IMR-90 (cell line): ENCODE measurements around the gene ABHD17A. TPM values are rescaled to one million over a fixed set of nuclear protein-coding genes. Genes with fewer than 3 reads are reported as not detected.

Experiments used
- ATAC-seq: fragments of 200-7000 bp; cut with Tn5 transposase; 2 replicates; pipeline ENCODE4 v1.9.1; 2020; ENCODE audit warnings: low read depth, mild to moderate bottlenecking, moderate library complexity
- BruUV-seq: library from RNA; stranded (reverse); fragments of 400-500 nt; replicated peaks from 2 replicates; lab custom pipeline; 2021; lab: Mats Ljungman, UMichigan
- CTCF ChIA-PET: fragments of 300-600 bp; formaldehyde crosslinking; extraction: SDS; loops from one replicate; lab custom pipeline; 2021; ENCODE audit warnings: antibody characterized with exemption; lab: Yijun Ruan, JAX
- POLR2A ChIA-PET: fragments of 300-600 bp; sonication (Branson Sonifier 250); formaldehyde crosslinking; loops from one replicate; lab custom pipeline; 2022; ENCODE audit warnings: antibody characterized with exemption; ENCODE audit not compliant: unreplicated experiment; lab: Charles Lee
- DNase-seq: peaks from one replicate; pipeline ENCODE4 v3.0.0; 2013
- H2AFZ ChIP-seq: replicated peaks from 2 replicates; pipeline ENCODE3; 2013; ENCODE audit warnings: low read length, mild to moderate bottlenecking; ENCODE audit not compliant: poor library complexity
- H2AK5ac ChIP-seq: 2 replicates; pipeline ENCODE4 v1.6.1; 2013; ENCODE audit warnings: low read depth, low read length, inconsistent platforms
- H2AK9ac ChIP-seq: replicated peaks from 2 replicates; pipeline ENCODE3; 2013; ENCODE audit warnings: mild to moderate bottlenecking, low read depth, low read length, moderate library complexity; ENCODE audit not compliant: poor library complexity
- H2BK120ac ChIP-seq: 2 replicates; pipeline ENCODE4 v1.6.1; 2013; ENCODE audit warnings: low read depth, low read length, inconsistent platforms
- H2BK15ac ChIP-seq: 3 replicates; pipeline ENCODE4 v1.6.1; 2013; ENCODE audit warnings: low read depth, low read length, inconsistent platforms
- H2BK20ac ChIP-seq: 2 replicates; pipeline ENCODE4 v1.6.1; 2013; ENCODE audit warnings: low read depth, mild to moderate bottlenecking, inconsistent platforms, low read length, moderate library complexity
- H2BK5ac ChIP-seq: 2 replicates; pipeline ENCODE4 v1.6.1; 2013; ENCODE audit warnings: mild to moderate bottlenecking, low read depth, low read length, inconsistent platforms; ENCODE audit not compliant: poor library complexity, severe bottlenecking
- H3K14ac ChIP-seq: replicated peaks from 2 replicates; pipeline ENCODE4 v1.6.1; 2013; ENCODE audit warnings: low read depth, low read length, inconsistent platforms
- H3K18ac ChIP-seq: 2 replicates; pipeline ENCODE4 v1.6.1; 2013; ENCODE audit warnings: low read depth, low read length, control low read depth
- H3K23ac ChIP-seq: 2 replicates; pipeline ENCODE4 v1.6.1; 2013; ENCODE audit warnings: low read depth, low read length, inconsistent platforms
- H3K27ac ChIP-seq: 2 replicates; pipeline ENCODE4 v1.5.1; 2013; ENCODE audit warnings: mild to moderate bottlenecking, control low read depth, low read length; ENCODE audit not compliant: insufficient read depth
- H3K27me3 ChIP-seq: 2 replicates; pipeline ENCODE4 v1.6.1; 2013; ENCODE audit warnings: low read length; ENCODE audit not compliant: control insufficient read depth, insufficient read depth
- H3K36me3 ChIP-seq: 2 replicates; pipeline ENCODE4 v1.6.1; 2013; ENCODE audit warnings: low read length, mixed read lengths; ENCODE audit not compliant: control insufficient read depth, insufficient read depth
- H3K4ac ChIP-seq: 2 replicates; pipeline ENCODE4 v1.6.1; 2013; ENCODE audit warnings: low read depth, low read length, inconsistent platforms
- H3K4me1 ChIP-seq: 2 replicates; pipeline ENCODE4 v1.6.1; 2013; ENCODE audit warnings: low read length, mixed read lengths; ENCODE audit not compliant: control insufficient read depth, insufficient read depth
- H3K4me2 ChIP-seq: 2 replicates; pipeline ENCODE4 v1.6.1; 2013; ENCODE audit warnings: low read depth, mild to moderate bottlenecking, control low read depth, low read length, moderate library complexity
- H3K4me3 ChIP-seq: 2 replicates; pipeline ENCODE4 v1.5.1; 2013; ENCODE audit warnings: low read depth, mild to moderate bottlenecking, control low read depth, low read length, moderate library complexity; ENCODE audit not compliant: insufficient read depth
- H3K56ac ChIP-seq: 2 replicates; pipeline ENCODE4 v1.6.1; 2013; ENCODE audit warnings: low read length, inconsistent platforms; ENCODE audit not compliant: insufficient read depth; ENCODE audit errors: extremely low read depth
- H3K79me1 ChIP-seq, 2 experiments: 2 replicates each; pipeline ENCODE4 v1.6.1; 2013; ENCODE audit warnings: low read length in 2 of 2, inconsistent platforms in 1 of 2, low read depth in 1 of 2
- H3K9ac ChIP-seq: 2 replicates; pipeline ENCODE4 v1.6.1; 2013; ENCODE audit warnings: low read depth, low read length, control low read depth
- H3K9me1 ChIP-seq: 2 replicates; pipeline ENCODE4 v1.6.1; 2013; ENCODE audit warnings: low read length, inconsistent platforms; ENCODE audit not compliant: insufficient read depth
- H3K9me3 ChIP-seq: 2 replicates; pipeline ENCODE4 v1.6.1; 2013; ENCODE audit warnings: low read length; ENCODE audit not compliant: control insufficient read depth, insufficient read depth
- H4K20me1 ChIP-seq: 2 replicates; pipeline ENCODE4 v1.6.1; 2013; ENCODE audit warnings: low read length, inconsistent platforms; ENCODE audit not compliant: insufficient read depth
- H4K5ac ChIP-seq: 2 replicates; pipeline ENCODE4 v1.6.1; 2013; ENCODE audit warnings: mild to moderate bottlenecking, low read depth, low read length, control low read depth
- H4K8ac ChIP-seq, 2 experiments: 2 replicates each; pipeline ENCODE4 v1.6.1; 2013; ENCODE audit warnings: low read depth in 2 of 2, low read length in 2 of 2, control low read depth in 1 of 2, inconsistent platforms in 1 of 2
- H4K91ac ChIP-seq: 2 replicates; pipeline ENCODE4 v1.6.1; 2013; ENCODE audit warnings: low read depth, low read length, inconsistent platforms; ENCODE audit not compliant: insufficient read depth
- BHLHE40 ChIP-seq: fragments of 150-350 bp; IDR thresholded peaks from 2 replicates; pipeline ENCODE4 v1.6.1; 2016; ENCODE audit warnings: mild to moderate bottlenecking, low read depth, low read length
- CHD1 ChIP-seq: IDR thresholded peaks from 2 replicates; pipeline ENCODE4 v1.6.1; 2012; ENCODE audit warnings: low read depth, low read length, improper control_type of control experiment
- MXI1 ChIP-seq: IDR thresholded peaks from 2 replicates; pipeline ENCODE4 v1.6.1; 2012; ENCODE audit warnings: low read depth, mild to moderate bottlenecking, low read length, moderate library complexity, borderline replicate concordance
- POLR2A ChIP-seq: IDR thresholded peaks from 2 replicates; pipeline ENCODE4 v1.6.1; 2012; ENCODE audit warnings: mild to moderate bottlenecking, low read depth, low read length
- RAD21 ChIP-seq: IDR thresholded peaks from 2 replicates; pipeline ENCODE4 v1.6.1; 2012; ENCODE audit warnings: low read length, improper control_type of control experiment
- WGBS, 2 experiments: methylation state at CpG; one replicate each; pipeline versions ENCODE4 v1.1.5 to v1.1.7; 2013; ENCODE audit warnings: missing lambda C conversion rate in 2 of 2; ENCODE audit not compliant: insufficient read length in 1 of 2; ENCODE audit errors: extremely low coverage in 2 of 2; 5-methylcytosine and 5-hydroxymethylcytosine counted together
- dilution Hi-C: fragments of 300-500 bp; cut with HindIII; formaldehyde crosslinking; loops from one replicate; pipeline ENCODE4 v1.14.3; 2018; ENCODE audit warnings: low sequenced_read_pairs; ENCODE audit not compliant: unreplicated experiment
- in situ Hi-C: fragments of 300-500 bp; cut with MboI; formaldehyde crosslinking; loops from 3 replicates; pipeline ENCODE4 v1.14.3; 2019; ENCODE audit warnings: low sequenced_read_pairs, inconsistent platforms, mixed read lengths
- intact Hi-C: fragments of 100-400 bp; cut with micrococcal nuclease; formaldehyde crosslinking; loops from 2 replicates; pipeline ENCODE4 v1.10.0; 2022
- polyA plus RNA-seq, 3 experiments: library from polyadenylated mRNA; depleted of rRNA; stranded (reverse); fragments of >200 nt; gene quantifications; 2 replicates each; pipeline ENCODE4 v1.2.3, GENCODE V29; 2012; ENCODE audit warnings: low replicate concordance in 1 of 3
- total RNA-seq: library from RNA; depleted of rRNA; stranded (reverse); fragments of >200 nt; gene quantifications from 2 replicates; pipeline ENCODE4 v1.2.3, GENCODE V29; 2012

The ABHD17A gene
- total and polyA plus RNA-seq, 2 of the 4 experiments (the other 2 are of a cell fraction): 37.8 to 76.2 TPM

DNA sequence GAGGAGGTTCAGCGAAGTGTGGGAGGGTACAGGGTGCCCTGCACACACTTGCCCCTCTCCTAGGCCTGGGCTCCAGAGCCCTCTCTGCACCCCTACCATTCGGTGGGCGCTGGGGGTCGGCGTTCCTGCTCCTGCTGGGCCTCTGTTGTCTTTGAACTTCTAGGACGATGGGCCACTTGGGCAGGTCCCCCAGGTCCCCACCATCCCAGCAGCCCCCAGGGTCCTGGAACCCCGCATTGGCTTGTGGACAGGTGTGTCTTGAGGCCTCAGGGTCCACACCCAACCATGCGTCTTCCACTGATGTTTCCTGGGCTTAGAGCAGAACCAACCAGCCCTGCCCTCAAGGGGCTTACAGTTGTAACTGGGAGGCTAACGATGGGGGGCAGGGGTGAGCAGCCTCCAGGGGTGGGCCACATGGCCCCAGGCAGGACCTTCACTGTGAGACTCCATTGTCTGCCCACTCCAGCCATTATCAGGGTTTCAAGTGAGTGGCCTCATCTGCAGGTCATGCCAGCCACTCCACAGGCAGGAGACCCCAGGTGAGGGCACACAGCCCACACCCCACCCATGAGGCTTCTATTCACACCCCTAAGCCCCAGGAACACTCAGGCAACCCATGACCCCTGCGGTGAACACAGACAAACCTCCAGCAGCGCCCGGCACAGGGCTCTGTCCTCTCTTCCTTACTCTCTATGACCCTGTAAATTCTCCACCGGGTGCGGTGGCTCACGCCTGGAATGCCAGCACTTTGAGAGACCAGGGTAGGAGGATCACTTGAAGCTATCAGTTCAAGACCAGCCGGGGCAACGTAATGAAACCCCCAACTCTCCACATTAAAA, 19.9 kb downstream of the ABHD17A start:
- Histone ChIP-seq H3K56ac (no peak overlapping the region), H4K91ac (peak overlapping the region; percentile 70; the same call in 1 of the 2 replicates), H3K27ac (peak overlapping the region; percentile 87), H3K4me1 (peaks cover 14% of the 10 kb centered on the region), H3K79me1 (peaks cover 7 to 37% of the 10 kb centered on the region in 2 experiments; a peak in 3 of 4 replicates), H3K4ac (peak overlapping the region; percentile 87), H3K9me1 (no peaks in the 10 kb centered on the region; the same call in 1 of the 2 replicates), H3K4me3 (no peak overlapping the region), H2BK5ac (peak overlapping the region; percentile 66), H3K23ac (no peak overlapping the region), H3K4me2 (peak overlapping the region; percentile 69), H2BK120ac (no peak overlapping the region; the same call in 1 of the 2 replicates), H3K9ac (peak overlapping the region; percentile 86), H4K5ac (peak overlapping the region; percentile 56), H3K14ac (no peak overlapping the region), H2BK15ac (no peak overlapping the region), H2AK5ac (peak overlapping the region; percentile 76), H4K8ac (peak overlapping the region; percentile 83 to 86), H3K9me3 (no peaks in the 10 kb centered on the region), H3K27me3 (no peaks in the 10 kb centered on the region), H2BK20ac (no peak overlapping the region), H2AFZ (peak overlapping the region; percentile 98), H4K20me1 (peaks cover 27% of the 10 kb centered on the region), H3K18ac (no peak overlapping the region), H3K36me3 (peaks cover 3% of the 10 kb centered on the region; the same call in 1 of the 2 replicates), H2AK9ac (peak overlapping the region; percentile 100)
- dilution Hi-C loops: no loop called here
- ChIA-PET POLR2A (interaction anchor here (0.5 kb wide), 1 partner anchor 20 kb away, joined by 7 read pairs; the partner anchor contains the start of gene ABHD17A), CTCF (interaction anchor here (0.9 kb wide), 1 partner anchor 11 kb away, joined by 3 read pairs; no protein-coding TSS in a partner anchor)
- no TSS peak for BruUV-seq
- no peak for TF ChIP-seq MXI1
- TF ChIP-seq BHLHE40: no peak
- no peak for TF ChIP-seq CHD1
- TF ChIP-seq RAD21: no peak
- no peak for TF ChIP-seq POLR2A
- 80% methylated on average over 4 of the region's 17 CpGs; no CpG with 5 or more reads in 1 of the 2 experiments for WGBS, 2 experiments
- DNase-seq (no peak), ATAC-seq (no peak)
- in situ Hi-C loops: no loop called here
- intact Hi-C loops: no loop called here
